Testis (tissue), 2 donors: ENCODE results near the gene DNASE1L1.

Experiments
- POLR2A ChIP-seq: fragments of 450-650 bp; IDR thresholded peaks from one replicate; pipeline ENCODE4 v1.6.1; 2017; ENCODE audit warnings: antibody characterized with exemption, mild to moderate bottlenecking, moderate library complexity
- TF ChIP-seq, protein P1 (sequence below), 3 experiments: fragments of 450-650 bp in 2 of 3; fragments of 200-600 bp in 1 of 3; sonication (generic) in 1 of 3; IDR thresholded peaks; one replicate each; pipeline ENCODE4 v1.5.1; 2016 to 2019; ENCODE audit warnings: antibody characterized with exemption in 3 of 3, mild to moderate bottlenecking in 2 of 3, moderate library complexity in 1 of 3

GRCh38 chrX:154444755-154445246 lies 35.7 kb upstream of the DNASE1L1 start:
- TF ChIP-seq, protein P1, sequence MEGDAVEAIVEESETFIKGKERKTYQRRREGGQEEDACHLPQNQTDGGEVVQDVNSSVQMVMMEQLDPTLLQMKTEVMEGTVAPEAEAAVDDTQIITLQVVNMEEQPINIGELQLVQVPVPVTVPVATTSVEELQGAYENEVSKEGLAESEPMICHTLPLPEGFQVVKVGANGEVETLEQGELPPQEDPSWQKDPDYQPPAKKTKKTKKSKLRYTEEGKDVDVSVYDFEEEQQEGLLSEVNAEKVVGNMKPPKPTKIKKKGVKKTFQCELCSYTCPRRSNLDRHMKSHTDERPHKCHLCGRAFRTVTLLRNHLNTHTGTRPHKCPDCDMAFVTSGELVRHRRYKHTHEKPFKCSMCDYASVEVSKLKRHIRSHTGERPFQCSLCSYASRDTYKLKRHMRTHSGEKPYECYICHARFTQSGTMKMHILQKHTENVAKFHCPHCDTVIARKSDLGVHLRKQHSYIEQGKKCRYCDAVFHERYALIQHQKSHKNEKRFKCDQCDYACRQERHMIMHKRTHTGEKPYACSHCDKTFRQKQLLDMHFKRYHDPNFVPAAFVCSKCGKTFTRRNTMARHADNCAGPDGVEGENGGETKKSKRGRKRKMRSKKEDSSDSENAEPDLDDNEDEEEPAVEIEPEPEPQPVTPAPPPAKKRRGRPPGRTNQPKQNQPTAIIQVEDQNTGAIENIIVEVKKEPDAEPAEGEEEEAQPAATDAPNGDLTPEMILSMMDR (IDR thresholded peaks at IDR 0.05) = no peak
- no peak for TF ChIP-seq POLR2A
